Peyer's patch (tissue), 4 donors: Measurements from ENCODE around the gene ITPR1.

Source experiments
- CTCF ChIP-seq, 6 experiments: fragments of 450-650 bp in 4 of 6; fragments of 200-600 bp in 2 of 6; sonication (generic) in 1 of 6; IDR thresholded peaks; one replicate each; pipeline ENCODE4 v1.5.1; 2017 to 2019; ENCODE audit warnings: antibody characterized with exemption in 6 of 6, mild to moderate bottlenecking in 3 of 6, moderate library complexity in 1 of 6
- POLR2A ChIP-seq, 2 donors: fragments of 450-650 bp; IDR thresholded peaks; one replicate each; pipeline ENCODE4 v1.5.1; 2017; ENCODE audit warnings: antibody characterized with exemption in 2 of 2, mild to moderate bottlenecking in 2 of 2, moderate library complexity in 2 of 2

- TF ChIP-seq POLR2A (IDR thresholded peaks at IDR 0.05) (no peak), CTCF (IDR thresholded peaks at IDR 0.05) (no peak)
Measured at GRCh38 chr3:4568841-4569240, 75.7 kb downstream of the ITPR1 start.
